HG02623 (cell line): ENCODE measurements around the gene SP3.

Source experiments
- ATAC-seq: cut with Tn5 transposase; IDR thresholded peaks from one replicate; pipeline ENCODE4 v1.9.1; 2021; ENCODE audit warnings: moderate library complexity; ENCODE audit not compliant: unreplicated experiment

The SP3 gene

DNA sequence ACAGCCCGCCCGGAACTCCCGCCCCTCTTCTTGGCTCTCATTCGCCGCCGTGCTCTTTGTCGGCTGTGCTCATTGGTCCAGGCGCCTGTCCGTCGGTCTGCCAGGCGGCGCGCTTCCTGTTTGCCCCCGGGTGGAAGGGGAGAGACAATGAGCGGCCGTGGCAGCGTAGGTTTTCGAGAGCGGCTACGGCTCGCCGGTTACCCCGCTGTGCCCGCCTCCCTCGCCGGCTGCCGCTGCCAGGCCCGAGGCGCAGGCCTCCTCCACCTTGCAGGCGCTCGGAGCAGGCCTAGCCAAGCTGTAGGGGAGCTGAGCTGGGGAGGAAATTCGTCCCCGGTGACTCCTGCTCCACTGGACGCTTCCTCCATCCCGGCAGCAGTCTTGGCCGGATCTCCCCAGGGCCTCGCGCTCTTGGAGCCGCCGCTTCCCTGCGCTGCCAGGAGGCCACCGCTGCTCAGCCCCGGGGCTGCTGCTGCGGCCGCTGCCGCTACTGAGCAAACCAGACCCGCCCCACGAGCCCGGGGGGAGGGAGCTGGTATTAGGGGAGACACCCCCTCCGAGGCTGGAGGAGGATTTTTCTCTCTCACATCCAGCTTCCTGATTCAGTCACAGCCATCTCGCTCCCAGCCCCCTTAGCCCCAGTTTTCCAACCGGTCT, at the start of gene SP3:
Gene SP3 (minus strand): TSS at position 2 of the 654 bp plus-strand sequence. CDS start 202 bp downstream, outside the sequence.
- ATAC-seq, result peak; percentile 70

DNA sequence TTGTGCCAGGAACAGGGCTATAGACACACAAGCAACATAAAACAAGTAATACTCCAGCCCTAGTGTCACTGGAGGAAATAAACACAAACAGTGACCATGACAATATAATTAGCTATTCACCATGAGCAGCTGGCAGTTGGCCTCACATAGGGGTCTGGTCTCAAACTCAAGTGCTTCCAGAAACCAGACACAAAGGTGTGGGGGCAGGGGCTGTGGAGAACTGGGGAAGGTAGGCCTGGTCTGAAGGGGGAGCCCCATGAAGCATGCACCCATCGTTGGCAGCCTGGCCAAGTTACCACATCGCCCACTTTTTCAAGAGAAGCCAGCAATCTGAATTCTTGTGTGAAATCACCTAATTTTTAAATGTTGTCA, 49.5 kb upstream of the SP3 start:
- ATAC-seq, result no peak

DNA sequence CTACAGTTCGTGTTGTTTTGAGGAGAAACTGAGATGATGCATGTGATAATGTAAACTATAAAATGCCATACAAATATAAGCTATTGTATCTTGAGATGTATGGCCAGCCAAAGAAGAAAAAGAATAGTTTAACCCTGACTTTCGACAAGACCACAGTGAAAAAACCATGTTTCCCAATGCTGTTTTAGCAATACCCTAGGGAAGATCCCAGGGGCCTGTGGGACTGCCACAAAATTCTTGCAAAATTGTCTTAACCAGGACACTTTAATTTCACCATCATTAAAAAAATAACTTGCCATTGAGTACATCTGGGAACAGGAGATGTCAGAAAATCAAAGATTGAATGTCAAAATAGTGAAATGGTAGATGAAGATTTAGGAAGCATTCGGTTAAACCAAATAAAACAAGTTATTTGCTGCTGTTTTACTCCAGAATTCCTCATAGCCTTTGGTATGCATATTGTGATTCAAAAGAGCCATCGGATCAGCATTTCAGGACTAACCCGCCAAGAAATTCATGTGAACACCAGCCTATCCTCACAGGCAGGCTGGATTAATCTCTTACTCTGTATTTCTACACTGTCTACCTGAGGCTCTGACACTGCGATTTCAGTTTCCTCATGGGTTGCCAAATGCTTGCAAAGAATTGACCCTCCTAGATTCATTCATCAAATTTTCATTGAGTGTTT, 49.0 kb upstream of the SP3 start:
- ATAC-seq, result no peak

DNA sequence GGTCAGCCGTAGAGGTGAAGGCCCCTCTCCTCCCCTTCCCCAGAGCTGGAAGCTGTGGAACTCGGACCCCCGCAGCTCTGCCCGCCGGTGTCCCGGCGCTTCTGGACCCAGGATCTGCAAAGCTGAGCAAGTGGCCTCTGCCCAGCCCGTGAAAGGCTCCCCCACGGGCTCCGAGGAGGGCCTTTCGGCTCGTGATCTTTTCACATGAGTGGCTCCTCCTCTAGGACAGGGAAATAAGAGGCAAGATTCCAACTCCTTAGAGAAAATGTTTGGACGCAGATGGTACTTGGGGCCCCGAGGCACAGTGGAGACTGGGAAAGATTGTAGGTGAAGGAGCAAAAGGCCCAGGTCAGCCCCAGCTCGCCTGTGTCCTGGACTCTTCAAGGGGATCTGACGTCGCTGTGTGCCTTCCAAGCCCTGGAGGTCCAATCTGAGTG, 48.2 kb upstream of the SP3 start:
- no peak for ATAC-seq

DNA sequence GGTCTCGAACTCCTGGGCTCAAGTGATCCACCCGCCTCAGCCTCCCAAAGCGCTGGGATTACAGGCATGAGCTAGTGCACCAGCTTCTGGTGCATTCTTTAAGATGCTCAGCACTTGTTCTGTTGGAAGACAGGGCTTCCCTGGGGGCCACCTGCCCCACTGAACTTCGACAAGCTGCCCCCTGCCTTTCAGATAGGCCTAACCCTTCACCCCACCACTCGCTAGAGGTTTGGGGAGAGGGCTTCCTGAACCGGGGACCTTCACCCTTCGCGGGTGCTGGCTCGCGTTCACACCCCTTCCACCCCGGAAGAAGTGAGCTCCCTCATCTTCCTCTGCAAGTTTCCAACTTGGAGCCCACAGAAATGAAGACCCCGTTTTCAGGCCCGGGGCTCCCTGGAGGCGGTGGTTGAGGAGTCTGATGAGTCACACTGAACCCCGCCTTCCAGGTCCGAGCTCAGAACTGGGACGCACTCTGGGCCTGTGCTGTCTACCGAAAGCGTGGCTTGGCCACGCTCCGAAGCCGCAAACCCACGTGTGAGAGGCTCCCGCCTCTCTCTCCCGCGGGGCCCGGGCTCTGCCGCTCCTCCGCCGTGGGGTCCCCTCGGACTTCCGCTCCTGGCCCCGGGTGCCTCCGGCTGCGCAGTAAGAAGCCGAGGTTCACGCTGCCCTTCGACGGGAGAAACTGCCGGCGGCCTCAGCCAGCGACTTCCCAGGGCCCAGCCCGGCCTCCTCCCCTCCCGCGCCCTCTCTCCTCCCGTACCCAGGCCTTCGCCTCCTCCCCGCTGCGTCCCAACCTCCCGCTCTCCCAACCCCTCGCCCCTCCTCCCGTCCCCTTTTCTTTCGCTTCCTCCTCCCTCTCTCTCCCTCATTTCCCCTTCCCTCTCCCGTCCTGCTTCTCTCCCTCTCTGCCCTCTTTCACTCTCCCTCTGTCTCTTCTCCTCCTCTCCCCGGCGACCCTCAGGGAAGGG, 47.5 kb upstream of the SP3 start:
- no peak for ATAC-seq

DNA sequence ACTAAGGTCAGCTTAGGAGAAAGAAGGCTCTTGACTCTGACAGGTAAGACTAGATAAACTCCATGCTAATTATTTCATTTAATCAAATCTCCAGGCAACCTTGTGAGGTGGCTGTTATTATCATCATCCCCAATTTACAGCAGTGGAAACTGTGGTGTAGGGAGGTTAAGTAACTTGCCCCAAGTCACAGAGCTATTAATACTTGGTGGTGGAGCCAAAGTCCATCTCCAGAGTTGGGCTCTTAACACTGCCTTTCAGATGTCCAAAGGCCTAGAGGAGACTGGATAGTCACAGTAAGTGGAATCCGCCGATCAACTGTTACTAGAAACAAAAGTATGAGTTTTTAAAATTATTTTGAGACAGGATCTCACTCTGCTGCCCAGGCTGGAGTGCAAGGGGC, 46.6 kb upstream of the SP3 start:
- no peak for ATAC-seq

DNA sequence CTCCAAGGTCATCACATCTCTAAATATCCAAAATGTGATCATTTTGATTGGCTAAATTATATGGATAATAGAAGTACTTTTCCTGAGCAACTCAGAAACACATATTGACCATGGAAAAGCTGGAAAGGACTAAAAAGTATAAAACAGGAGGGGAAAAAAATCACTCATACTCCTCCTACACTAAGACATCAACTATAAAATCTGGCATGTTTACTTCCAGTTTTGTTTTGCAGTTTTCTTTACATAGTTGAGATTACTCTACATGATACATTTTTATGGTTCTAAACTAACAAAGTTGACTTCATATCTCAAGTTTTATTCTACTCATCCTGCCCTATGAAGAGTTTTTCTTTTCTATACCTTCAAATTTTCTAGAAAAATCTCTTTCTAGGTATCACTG, 46.0 kb upstream of the SP3 start:
- no peak for ATAC-seq

DNA sequence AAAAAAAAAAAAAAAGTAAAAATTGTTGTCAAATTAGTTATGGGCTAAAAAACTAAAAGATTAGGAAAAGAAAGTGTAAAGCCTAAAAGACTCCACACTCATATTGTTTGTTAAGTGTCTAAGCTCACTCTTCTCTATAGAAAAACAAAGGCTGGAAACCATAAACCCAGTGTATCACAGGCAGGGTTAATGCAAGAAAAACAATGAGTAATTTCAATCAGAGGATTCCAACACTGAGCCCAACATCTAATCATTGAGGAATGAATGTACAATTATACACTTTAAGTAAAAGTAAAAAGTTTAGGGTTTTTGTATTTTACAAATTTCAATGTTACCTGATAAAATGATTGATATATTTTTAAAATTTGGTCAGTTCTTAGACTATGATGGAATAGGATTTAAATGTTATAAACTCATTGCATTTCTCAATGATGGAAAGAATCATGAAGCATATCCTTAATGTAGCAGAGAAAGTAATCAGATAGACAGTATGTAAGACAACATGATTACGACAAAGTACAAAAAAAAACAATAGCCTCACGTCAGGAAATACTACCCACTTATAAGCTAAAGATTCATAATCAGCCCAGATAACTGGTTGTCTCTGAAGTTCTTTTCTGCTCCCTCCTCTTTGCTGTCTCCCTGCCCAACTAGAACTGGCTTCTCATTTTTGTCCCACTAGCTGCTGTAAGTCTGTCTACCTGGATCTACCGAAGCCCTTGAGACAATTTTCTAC, 44.5 kb upstream of the SP3 start:
- no peak for ATAC-seq

DNA sequence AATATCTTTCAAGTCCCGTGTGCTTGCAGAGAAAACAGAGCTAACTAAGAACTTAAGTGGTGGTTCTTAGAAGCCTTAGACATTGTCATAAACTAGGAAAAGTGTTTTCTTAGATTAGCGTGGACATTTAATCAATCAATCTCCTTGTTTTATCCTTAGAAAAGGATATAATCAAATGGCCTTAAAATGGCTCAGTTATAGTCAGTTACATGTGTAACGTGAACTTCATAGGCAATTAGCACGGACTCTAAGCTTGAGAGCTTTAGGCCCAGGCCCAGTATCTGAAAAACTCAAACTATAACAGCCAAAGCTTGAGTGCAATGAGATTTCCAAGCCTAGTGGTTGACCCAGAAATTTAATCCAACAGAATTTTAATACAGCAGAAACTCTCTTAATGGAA, 43.5 kb upstream of the SP3 start:
- ATAC-seq, result no peak

DNA sequence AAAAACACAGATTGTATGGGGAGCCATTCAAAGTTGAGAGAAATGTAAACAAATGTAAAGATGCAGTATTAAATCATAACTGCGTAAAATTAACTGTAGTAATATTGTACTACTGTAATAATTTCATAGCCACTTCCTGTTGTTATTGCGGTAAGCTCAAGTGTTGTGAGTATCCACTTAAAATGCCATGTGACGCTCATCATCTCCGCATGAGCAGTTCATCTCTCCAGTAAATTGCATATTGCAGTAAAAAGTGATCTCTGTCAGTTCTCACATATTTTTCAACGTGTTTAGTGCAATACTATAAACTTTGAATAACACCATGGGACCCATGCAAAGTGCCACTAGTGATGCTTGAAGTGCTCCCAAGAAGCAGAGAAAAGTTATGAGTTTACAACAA, 41.8 kb upstream of the SP3 start:
- ATAC-seq, result no peak

DNA sequence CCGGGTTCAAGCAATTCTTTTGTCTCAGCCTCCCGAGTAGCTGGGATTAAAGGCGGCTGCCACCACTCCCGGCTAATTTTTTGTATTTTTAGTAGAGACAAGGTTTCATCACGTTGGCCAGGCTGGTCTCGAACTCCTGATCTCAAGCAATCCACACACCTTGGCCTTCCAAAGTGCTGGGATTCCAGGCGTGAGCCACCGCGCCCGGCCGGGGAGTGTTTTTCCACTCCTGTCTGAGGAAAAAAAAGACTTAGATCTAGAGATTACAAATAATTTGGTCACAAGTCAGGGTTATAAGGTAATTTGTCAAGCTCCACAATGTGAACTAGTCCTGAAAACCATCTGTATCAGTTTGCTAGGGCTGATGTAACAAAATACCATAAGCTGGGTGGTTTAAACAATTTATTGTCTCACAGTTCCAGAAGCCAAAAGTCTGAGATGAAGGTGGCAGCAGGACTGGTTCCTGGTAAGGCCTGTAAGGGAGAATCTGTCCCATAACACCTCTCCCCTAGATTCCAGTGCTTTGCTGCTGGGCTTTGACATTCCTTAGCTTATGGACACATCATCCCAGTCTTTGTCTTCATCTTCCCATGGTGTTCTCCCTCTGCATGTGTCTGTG, 40.7 kb upstream of the SP3 start:
- ATAC-seq, result no peak

DNA sequence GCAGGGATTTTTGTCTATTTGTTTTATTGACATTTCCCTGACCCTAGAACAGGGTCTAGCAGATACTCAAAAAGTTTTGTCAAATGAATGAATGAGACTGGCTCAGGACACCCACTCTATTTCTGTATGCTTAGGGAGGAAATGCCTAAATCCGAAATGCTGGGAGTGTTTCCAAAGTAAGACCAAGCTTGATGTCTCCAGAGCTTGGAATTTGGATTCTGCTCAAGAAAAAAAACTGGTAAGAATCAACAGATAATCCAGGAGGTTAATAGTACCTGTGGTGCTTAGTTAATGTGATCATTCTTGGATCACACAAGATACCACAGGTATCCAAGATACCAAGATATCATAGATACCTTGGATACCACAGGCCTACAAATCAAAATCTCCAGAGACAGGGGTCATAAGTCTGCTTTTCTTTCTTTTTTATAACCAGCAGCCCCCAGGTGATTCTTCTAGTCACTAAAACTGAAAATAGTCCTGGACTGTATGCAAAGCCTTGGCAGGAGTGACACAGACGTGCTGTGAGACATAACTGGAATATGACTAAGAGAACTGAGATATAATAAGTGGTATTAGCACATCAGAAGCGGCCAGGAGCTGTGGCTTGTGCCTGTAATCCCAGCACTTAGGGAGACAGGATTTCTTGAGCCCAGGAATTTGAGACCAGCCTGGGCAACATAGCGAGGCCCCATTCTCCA, 39.9 kb upstream of the SP3 start:
- ATAC-seq, result peak; percentile 81

DNA sequence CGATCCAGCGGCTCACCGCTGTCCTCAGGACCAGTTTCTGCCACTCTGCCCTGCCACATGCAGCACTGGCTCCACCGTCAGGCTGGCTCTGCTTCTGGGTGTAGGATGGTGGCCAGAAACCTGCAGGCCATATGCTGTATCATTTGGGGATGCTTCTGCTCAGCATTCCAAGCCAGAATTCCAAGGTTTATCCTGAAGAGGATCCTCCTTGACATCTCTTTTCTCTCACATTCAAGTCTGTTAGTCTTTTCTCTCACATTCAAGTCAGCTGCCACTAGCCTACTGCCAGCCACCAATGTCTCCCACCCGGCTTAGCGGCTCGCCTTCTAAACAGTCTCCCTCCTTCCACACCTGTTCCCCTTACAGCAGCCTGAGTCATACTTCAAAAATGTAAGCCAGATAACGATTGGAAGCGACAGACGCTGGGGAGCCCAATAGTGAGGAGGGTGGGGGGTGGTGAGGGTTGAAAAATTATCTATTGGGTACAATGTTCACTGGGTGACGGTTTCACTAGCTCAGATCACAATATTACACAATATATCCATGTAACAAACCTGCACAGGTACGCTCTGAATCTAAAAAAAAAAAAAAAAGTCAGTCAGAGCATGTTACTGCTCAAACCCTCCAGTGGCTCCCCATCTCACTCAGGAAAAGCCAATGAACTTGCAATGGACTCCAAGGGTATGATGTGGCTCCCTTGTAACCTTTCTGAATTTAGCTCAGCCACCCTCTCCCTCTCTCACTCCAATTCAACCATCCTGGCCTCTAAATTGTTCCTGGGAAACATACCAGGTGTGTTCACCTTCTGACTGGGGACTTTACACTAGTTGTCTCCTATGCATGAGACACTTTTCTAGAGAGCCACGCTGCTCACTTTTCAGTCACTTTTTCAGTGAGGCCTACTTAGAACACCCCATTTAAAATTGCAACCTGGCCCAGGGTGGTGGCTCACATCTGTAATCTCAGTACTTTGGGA, 38.8 kb upstream of the SP3 start:
- ATAC-seq, result no peak

DNA sequence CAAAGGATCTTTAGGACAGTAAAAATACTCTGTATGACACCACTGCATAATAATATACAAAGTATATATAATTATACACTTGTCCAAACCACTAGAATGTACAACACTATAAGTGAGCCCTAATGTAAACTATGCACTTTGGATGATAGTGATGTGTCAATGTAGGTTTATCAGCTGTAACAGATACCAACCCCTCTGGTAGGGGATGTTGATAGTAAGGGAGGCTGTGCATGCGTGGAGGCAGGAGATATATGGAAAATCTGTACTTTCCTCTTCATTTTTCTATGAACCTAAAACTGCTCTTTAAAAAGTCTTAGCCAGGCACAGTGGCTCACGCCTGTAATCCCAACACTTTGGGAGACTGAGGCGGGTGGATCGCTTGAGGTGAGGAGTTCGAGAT, 37.5 kb upstream of the SP3 start:
- ATAC-seq, result no peak

DNA sequence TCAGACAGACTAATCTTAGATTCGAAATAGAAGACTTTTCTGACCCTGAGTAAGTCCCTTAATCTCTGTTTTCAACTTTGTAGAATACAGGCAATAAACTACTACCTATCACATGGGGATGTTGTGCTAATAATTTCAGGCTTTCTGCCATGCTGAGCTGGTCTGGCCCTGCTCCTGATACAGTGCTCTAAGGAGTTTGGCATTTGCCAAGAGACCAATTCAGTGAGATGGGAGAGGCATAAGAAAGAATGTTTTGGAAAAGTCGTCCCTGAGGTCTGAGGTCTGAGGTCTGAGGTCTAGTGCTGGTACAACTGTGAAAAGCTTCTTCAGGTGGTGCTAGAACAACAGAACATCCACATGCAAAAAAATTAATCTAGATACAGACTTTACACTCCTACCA, 35.9 kb upstream of the SP3 start:
- no peak for ATAC-seq

DNA sequence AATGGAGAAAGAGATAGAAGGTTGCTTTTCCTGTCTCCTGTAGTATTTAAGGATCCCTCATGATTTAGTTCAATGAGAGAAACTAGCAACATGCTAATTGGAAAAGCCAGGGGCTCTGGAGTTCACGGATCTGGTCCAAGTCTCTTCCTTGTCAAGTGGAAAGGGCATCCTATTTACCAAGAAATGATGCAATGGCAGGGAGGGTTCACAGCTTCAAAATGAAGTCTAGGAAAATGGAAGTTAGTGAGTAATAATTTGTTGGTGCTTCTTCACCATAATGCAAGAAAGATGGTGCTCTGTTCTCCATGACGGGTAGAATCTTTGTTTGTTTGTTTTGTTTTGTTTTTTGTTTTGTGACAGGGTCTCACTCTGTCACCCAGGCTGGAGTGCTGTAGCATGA, 34.6 kb upstream of the SP3 start:
- ATAC-seq, result no peak

DNA sequence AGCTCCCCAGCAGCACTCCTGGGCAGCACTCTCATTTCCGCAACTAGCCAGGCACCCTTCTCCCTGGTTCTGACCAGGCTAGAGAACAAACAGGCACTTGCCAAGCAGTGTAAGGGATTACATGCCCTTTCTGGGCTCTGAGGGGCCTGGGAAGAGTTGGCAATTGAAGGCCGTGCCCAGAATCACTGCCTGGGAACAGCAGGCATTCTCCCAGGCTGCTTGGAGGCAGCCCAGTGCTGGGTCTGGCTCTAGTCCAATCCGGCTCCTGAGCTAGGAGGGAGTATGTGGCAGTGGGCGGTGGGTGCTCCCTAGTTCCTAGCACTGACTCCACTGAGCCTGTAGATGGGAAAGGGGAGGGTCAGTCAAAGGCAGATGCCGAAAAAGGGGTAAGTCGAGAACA, 34.1 kb upstream of the SP3 start:
- ATAC-seq, result no peak

DNA sequence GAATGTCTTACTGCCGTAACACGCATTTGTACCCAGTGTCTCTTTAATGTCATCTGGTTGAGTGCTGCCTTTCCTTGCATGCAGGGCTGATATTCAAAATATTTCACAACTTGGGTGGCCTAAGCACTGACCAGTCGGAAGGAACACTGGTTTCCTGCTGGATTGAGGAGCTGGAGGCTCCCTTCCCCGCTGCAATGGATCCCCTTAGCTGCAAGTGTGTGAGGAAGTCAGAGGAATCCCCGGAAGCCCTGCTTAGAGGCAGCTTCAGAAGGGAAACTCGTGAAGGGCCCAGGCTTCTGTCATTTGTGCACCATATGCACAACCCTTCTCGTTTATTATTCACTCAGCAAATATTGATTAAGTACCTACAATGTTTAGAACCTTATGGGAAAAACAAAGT, 33.2 kb upstream of the SP3 start:
- ATAC-seq, result no peak

DNA sequence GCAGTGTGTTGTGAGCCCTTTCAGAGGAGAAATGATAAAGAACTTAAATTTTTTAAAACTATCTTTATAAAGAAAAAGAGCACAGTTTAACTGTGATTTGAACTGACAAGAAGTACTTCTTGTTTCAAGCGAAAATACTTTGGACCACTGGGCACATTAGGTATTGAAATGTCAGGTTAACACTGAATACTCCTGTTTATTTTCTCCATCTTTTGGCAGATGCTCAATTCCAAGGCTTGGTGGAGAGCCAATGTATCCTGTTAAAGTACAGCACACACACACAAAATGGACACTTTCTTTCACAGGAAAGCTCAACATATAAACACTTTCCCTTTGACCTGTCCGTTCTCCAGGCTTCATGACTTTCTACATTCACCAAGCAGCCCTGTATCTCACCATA, 32.6 kb upstream of the SP3 start:
- ATAC-seq, result no peak
